DOHH2 (cell line): ENCODE measurements around the gene IL10RA.

Experiments
- H3F3A ChIP-seq: fragments of 200-600 bp; sonication (generic), shearing (Covaris generic); 2 replicates; pipeline ENCODE4 v1.6.0; 2016; ENCODE audit warnings: antibody characterized with exemption, mild to moderate bottlenecking; ENCODE audit not compliant: control insufficient read depth, insufficient read depth
- H3K27ac ChIP-seq: fragments of 200-600 bp; sonication (generic); 2 replicates; pipeline ENCODE4 v1.5.1; 2014; ENCODE audit warnings: low read depth, mild to moderate bottlenecking, low read length, moderate library complexity
- H3K27me3 ChIP-seq: fragments of 200-600 bp; sonication (generic); 2 replicates; pipeline ENCODE4 v1.6.1; 2014; ENCODE audit warnings: mild to moderate bottlenecking, low read length, mixed read lengths; ENCODE audit not compliant: control insufficient read depth
- H3K36me3 ChIP-seq: fragments of 200-600 bp; sonication (generic); 2 replicates; pipeline ENCODE4 v1.6.1; 2014; ENCODE audit warnings: mild to moderate bottlenecking, low read length, moderate library complexity, mixed read lengths; ENCODE audit not compliant: control insufficient read depth
- H3K4me1 ChIP-seq: fragments of 200-600 bp; sonication (generic); 2 replicates; pipeline ENCODE4 v1.6.1; 2014; ENCODE audit warnings: mild to moderate bottlenecking, low read length, mixed read lengths; ENCODE audit not compliant: control insufficient read depth
- H3K4me2 ChIP-seq: fragments of 200-600 bp; sonication (generic); 2 replicates; pipeline ENCODE4 v1.6.0; 2014; ENCODE audit warnings: mild to moderate bottlenecking, low read length, moderate library complexity
- H3K4me3 ChIP-seq: fragments of 200-600 bp; sonication (generic); 2 replicates; pipeline ENCODE4 v1.5.1; 2014; ENCODE audit warnings: mild to moderate bottlenecking, low read length, mixed read lengths
- H3K79me2 ChIP-seq: fragments of 200-600 bp; sonication (generic); 2 replicates; pipeline ENCODE4 v1.6.1; 2014; ENCODE audit warnings: mild to moderate bottlenecking, low read length, mixed read lengths; ENCODE audit not compliant: control insufficient read depth
- H3K9me2 ChIP-seq: fragments of 200-600 bp; sonication (generic); replicated peaks from 2 replicates; pipeline ENCODE4 v1.6.1; 2014; ENCODE audit warnings: mild to moderate bottlenecking, low read length, mixed read lengths; ENCODE audit not compliant: control insufficient read depth
- H3K9me3 ChIP-seq: fragments of 200-600 bp; sonication (generic); 2 replicates; pipeline ENCODE4 v1.6.1; 2014; ENCODE audit warnings: antibody characterized with exemption, low read length, mixed read lengths; ENCODE audit not compliant: control insufficient read depth, insufficient read depth
- H4K20me1 ChIP-seq: fragments of 200-600 bp; sonication (generic); 2 replicates; pipeline ENCODE4 v1.6.0; 2014; ENCODE audit warnings: low read depth, mild to moderate bottlenecking, antibody characterized with exemption, low read length, moderate library complexity; ENCODE audit not compliant: control insufficient read depth, insufficient read depth
- CTCF ChIP-seq: fragments of 200-600 bp; sonication (generic); IDR thresholded peaks from one replicate; pipeline ENCODE4 v1.5.1; 2014; ENCODE audit warnings: antibody characterized with exemption, mild to moderate bottlenecking, low read depth, low read length; ENCODE audit not compliant: poor library complexity, severe bottlenecking
- EZH2phosphoT487 ChIP-seq: fragments of 200-600 bp; sonication (generic); IDR thresholded peaks from 2 replicates; pipeline ENCODE4 v1.6.1; 2017; ENCODE audit warnings: borderline replicate concordance, mild to moderate bottlenecking, antibody characterized with exemption, low read length, moderate library complexity, mixed read lengths

The IL10RA gene

GRCh38 chr11:118001494-118001971 lies 15.3 kb downstream of the IL10RA start:
- H3K4me1 ChIP-seq: peaks cover 95% of the 10 kb centered on the region
- no peaks in the 10 kb centered on the region for H3K9me3 ChIP-seq
- H3K27ac ChIP-seq: peak overlapping the region; percentile 99
- peaks cover 62% of the 10 kb centered on the region for H3K36me3 ChIP-seq
- H3K9me2 ChIP-seq: no peaks in the 10 kb centered on the region
- peaks cover 21% of the 10 kb centered on the region for H3F3A ChIP-seq
- no peaks in the 10 kb centered on the region for H3K27me3 ChIP-seq
- peak overlapping the region; percentile 59 for H3K4me2 ChIP-seq
- no peaks in the 10 kb centered on the region for H4K20me1 ChIP-seq
- H3K79me2 ChIP-seq: peaks cover 3% of the 10 kb centered on the region; the same call in 1 of the 2 replicates
- H3K4me3 ChIP-seq: 0 out of 2 replicates have a peak overlapping the region, but pooled peaks have one; percentile 35
- TF ChIP-seq CTCF (no peak), EZH2phosphoT487 (no peak)

DNA sequence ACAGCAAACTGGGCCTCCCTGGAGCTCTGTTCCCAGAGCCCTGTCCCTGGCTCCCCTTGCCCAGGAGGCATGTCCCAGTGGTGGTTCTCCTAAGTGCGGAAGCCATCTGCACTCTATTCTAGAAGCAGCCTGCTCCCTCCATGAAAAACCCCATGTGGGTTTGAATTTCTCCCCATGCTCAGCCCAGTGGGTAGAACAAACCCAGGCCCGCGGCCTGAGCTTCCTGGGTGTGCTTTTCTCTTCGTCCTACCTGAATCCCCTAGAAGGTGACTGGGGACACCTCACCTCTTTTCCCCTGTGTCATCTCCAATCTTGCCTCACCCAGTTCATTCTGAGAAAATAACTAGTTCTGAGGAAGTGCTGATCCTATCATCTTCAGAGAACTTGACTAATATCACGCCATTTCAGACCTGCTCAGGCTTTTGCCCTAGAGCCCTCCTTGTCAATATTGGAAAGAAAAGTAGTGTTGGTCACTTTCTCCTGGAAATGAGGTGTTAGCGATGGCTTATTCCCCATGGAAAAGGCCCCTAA lies 15.9 kb downstream of the IL10RA start:
- Histone ChIP-seq H3K27me3 (no peaks in the 10 kb centered on the region), H3K4me2 (peak overlapping the region; percentile 59)

DNA sequence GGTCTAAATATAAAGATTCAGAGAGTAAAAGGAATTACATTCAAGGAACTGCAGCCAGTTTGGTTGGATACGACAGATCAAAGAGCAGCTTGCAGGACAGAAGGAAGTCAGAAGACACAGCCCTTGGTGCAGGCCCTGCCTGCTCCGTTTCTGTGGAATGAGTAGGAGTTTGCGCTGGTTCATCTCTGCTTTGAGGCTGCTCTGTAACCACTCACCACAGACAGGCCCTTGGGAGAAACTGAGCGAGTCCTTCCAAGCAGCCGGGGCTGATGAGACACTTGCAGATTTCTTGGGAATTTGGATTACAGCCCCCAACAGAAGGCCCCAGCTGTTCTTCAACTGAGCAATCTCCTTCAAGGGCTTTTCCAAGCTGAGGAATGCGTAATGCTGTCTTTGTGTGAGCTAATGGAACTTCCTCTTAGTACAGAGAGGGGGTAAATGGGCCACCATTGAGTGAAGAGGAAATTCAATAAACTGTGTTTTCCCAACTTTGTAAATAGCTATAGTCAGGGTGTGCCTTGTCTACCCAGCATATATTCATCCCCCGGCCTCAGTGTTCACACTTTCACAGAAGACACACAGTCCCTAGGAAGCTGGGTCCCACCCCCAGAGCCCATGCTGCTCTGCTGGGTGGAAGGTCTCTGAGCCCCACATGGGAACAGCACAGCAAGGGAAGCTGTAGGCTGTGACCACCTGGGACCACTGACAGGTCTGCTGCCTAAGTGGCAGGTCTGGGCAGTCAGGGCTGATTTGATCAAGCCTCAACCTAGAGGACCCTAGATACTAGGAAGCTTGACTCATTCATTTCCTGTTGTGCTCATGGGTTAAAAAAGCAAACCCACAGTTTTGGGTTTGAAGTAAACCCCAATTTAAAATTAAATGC lies 16.6 kb downstream of the IL10RA start:
- peaks cover 3% of the 10 kb centered on the region; the same call in 1 of the 2 replicates for H3K79me2 ChIP-seq
- no peak for TF ChIP-seq EZH2phosphoT487
- TF ChIP-seq CTCF: no peak
- no peaks in the 10 kb centered on the region for H3K27me3 ChIP-seq
- H3K4me2 ChIP-seq: peak overlapping the region; percentile 59
- H3F3A ChIP-seq: peaks cover 25% of the 10 kb centered on the region
- no peaks in the 10 kb centered on the region for H4K20me1 ChIP-seq
- H3K36me3 ChIP-seq: peaks cover 49% of the 10 kb centered on the region
- peak overlapping the region; percentile 35 for H3K4me3 ChIP-seq
- no peaks in the 10 kb centered on the region for H3K9me3 ChIP-seq
- peak overlapping the region; percentile 99 for H3K27ac ChIP-seq
- H3K4me1 ChIP-seq: peaks cover 100% of the 10 kb centered on the region
- H3K9me2 ChIP-seq: no peaks in the 10 kb centered on the region

More for the DNA sequence above, 15.9 kb downstream of the IL10RA start:
- Histone ChIP-seq H3K36me3 (peaks cover 56% of the 10 kb centered on the region), H3K9me2 (no peaks in the 10 kb centered on the region), H3K9me3 (no peaks in the 10 kb centered on the region), H3K79me2 (peaks cover 3% of the 10 kb centered on the region; the same call in 1 of the 2 replicates), H3K27ac (peak overlapping the region; percentile 99), H4K20me1 (no peaks in the 10 kb centered on the region), H3K4me1 (peaks cover 100% of the 10 kb centered on the region), H3K4me3 (peak overlapping the region; percentile 35), H3F3A (peaks cover 21% of the 10 kb centered on the region)
- TF ChIP-seq EZH2phosphoT487 (no peak), CTCF (no peak)
